Thyroid gland (tissue), 4 donors: ENCODE results near the gene AATF. TPM values are rescaled to one million over a fixed set of nuclear protein-coding genes. Genes with fewer than 3 reads are reported as not detected.

Experiments used
- DNase-seq, 2 donors: peaks; one replicate each; pipeline ENCODE4 v3.0.0-alpha.2; 2019
- H3K27ac ChIP-seq, 3 donors: fragments of 200-600 bp; sonication (generic); 1 replicate in 2 of 3; 2 replicates in 1 of 3; pipeline ENCODE4 v1.5.1; 2016 to 2019; ENCODE audit warnings: mild to moderate bottlenecking in 1 of 3, moderate library complexity in 1 of 3
- H3K27me3 ChIP-seq: fragments of 200-600 bp; sonication (generic); one replicate; pipeline ENCODE4 v1.5.1; 2019
- H3K36me3 ChIP-seq, 2 donors: fragments of 200-600 bp; sonication (generic); one replicate each; pipeline ENCODE4 v1.5.1; 2016 to 2019
- H3K4me1 ChIP-seq, 2 donors: fragments of 200-600 bp; sonication (generic); one replicate each; pipeline ENCODE4 v1.5.1; 2017 to 2019
- H3K4me3 ChIP-seq, 3 donors: fragments of 200-600 bp; sonication (generic); replicated peaks in 1 of 3; 1 replicate in 2 of 3; 2 replicates in 1 of 3; pipeline ENCODE4 v1.5.1; 2016; ENCODE audit warnings: mild to moderate bottlenecking in 1 of 3
- H3K9me3 ChIP-seq: fragments of 200-600 bp; sonication (generic); one replicate; pipeline ENCODE4 v1.5.1; 2017
- POLR2A ChIP-seq, 2 donors: fragments of 450-650 bp; IDR thresholded peaks; one replicate each; pipeline ENCODE4 v1.6.1; 2017; ENCODE audit warnings: antibody characterized with exemption in 2 of 2, mild to moderate bottlenecking in 2 of 2, moderate library complexity in 1 of 2
- WGBS, 2 donors: methylation state at CpG; one replicate each; pipeline ENCODE4 v1.1.5; 2017; 5-methylcytosine and 5-hydroxymethylcytosine counted together
- intact Hi-C: fragments of 100-400 bp; cut with DNase I; formaldehyde crosslinking; loops from one replicate; pipeline ENCODE4 v1.15.1; 2023
- total RNA-seq, 4 donors: library from RNA; depleted of rRNA; stranded (reverse); fragments of >200 nt; gene quantifications; one replicate each; pipeline ENCODE4 v1.2.3, GENCODE V29; 2016
- TF ChIP-seq, protein P1 (sequence below), 6 experiments: fragments of 200-600 bp in 3 of 6; fragments of 450-650 bp in 3 of 6; sonication (generic) in 3 of 6; IDR thresholded peaks; one replicate each; pipeline ENCODE4 v1.5.1; 2016 to 2019; ENCODE audit warnings: antibody characterized with exemption in 6 of 6, mild to moderate bottlenecking in 2 of 6, inconsistent platforms in 1 of 6, moderate library complexity in 1 of 6

Gene AATF
- total RNA-seq, 4 donors from 2014 or later, result 28.5 to 38.9 (median 32.4) TPM

DNA sequence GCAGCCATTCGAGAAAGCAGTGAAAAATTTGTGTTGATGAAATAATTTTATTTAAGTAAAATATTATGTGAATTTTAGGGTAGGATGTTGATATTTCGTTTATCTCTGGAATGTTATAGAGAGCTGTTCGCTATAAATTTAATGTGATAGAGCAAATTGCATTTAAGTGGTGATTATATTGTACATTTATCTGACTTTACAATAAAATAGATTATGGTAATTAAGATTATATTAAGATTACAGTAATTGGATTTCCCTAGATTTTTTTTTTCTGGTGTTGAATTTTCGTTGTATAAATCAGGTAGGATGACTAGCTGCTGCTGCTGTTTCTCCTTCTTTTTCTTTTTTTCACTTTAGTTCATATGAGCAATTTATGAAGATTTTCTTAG is 71.0 kb downstream of the AATF start:
- Histone ChIP-seq H3K4me3 (no peak overlapping the region), H3K4me1 (no peaks in the 10 kb centered on the region), H3K27me3 (no peaks in the 10 kb centered on the region), H3K36me3 (peaks cover 0 to 4% of the 10 kb centered on the region in 2 donors), H3K27ac (no peak overlapping the region), H3K9me3 (no peaks in the 10 kb centered on the region)
- DNase-seq, result no peak
- 96% methylated on average over 4 of the region's 4 CpGs for WGBS, 2 donors
- TF ChIP-seq, protein P1, sequence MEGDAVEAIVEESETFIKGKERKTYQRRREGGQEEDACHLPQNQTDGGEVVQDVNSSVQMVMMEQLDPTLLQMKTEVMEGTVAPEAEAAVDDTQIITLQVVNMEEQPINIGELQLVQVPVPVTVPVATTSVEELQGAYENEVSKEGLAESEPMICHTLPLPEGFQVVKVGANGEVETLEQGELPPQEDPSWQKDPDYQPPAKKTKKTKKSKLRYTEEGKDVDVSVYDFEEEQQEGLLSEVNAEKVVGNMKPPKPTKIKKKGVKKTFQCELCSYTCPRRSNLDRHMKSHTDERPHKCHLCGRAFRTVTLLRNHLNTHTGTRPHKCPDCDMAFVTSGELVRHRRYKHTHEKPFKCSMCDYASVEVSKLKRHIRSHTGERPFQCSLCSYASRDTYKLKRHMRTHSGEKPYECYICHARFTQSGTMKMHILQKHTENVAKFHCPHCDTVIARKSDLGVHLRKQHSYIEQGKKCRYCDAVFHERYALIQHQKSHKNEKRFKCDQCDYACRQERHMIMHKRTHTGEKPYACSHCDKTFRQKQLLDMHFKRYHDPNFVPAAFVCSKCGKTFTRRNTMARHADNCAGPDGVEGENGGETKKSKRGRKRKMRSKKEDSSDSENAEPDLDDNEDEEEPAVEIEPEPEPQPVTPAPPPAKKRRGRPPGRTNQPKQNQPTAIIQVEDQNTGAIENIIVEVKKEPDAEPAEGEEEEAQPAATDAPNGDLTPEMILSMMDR (IDR thresholded peaks at IDR 0.05), result no peak
- TF ChIP-seq POLR2A (IDR thresholded peaks at IDR 0.05), result no peak
- intact Hi-C loops, result no loop called here

DNA sequence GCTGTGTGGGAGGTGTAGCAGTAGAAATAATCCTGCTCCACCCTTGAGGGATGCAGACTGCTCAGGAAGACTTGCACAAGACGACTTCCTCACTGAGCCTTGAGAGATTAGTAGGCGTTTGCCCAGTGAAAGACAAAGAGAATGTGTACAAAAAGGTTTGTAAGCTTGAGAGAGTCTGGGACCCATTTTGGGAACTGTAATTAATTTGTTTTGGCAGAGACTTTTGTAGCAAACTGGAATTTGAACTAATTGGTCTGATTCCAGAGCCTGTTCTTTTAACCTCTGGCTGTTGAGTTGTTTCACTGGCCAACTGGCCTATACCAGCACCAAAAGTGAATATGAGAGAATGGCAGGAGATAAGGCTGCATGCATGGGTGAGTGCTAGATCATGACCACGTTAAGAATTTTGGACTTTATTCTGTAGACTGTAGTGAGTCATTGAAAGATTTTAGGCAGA is 75.5 kb downstream of the AATF start:
- WGBS, 2 donors, result 51 to 63% methylated on average over 3 of the region's 3 CpGs
- H3K36me3 ChIP-seq, result peaks cover 0 to 3% of the 10 kb centered on the region in 2 donors
- no peaks in the 10 kb centered on the region for H3K4me1 ChIP-seq
- H3K27ac ChIP-seq, result no peak overlapping the region
- no peak for DNase-seq
- no peaks in the 10 kb centered on the region for H3K9me3 ChIP-seq
- no peaks in the 10 kb centered on the region for H3K27me3 ChIP-seq
- no peak overlapping the region for H3K4me3 ChIP-seq
- intact Hi-C loops, result no loop called here
- TF ChIP-seq POLR2A (IDR thresholded peaks at IDR 0.05), result no peak

DNA sequence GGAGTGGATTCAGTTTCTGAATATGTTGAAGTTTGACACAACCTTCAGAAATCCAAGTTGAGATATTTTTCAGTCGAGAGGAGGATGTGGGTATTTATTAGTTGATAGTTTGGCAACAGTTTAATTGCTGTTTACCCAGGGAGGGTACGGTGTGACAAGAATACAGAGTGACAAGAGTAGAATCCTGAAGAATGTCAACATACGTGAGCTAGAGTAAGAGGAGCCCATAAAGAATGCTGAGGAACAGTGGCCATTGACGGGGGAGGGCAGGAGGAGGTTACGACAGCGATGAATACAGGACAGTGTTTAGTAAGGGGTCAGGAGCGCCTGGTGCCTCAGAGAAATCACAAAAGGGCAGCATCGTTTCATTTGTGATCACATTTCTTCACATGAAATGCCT is 76.5 kb downstream of the AATF start:
- TF ChIP-seq, protein P1 (IDR thresholded peaks at IDR 0.05), result no peak
- no peak for TF ChIP-seq POLR2A (IDR thresholded peaks at IDR 0.05)
- Histone ChIP-seq H3K27me3 (no peaks in the 10 kb centered on the region), H3K27ac (no peak overlapping the region), H3K4me1 (no peaks in the 10 kb centered on the region), H3K9me3 (no peaks in the 10 kb centered on the region), H3K36me3 (peaks cover 0 to 3% of the 10 kb centered on the region in 2 donors), H3K4me3 (no peak overlapping the region)
- no peak for DNase-seq
- WGBS, 2 donors, result 87 to 88% methylated on average over 8 of the region's 8 CpGs
- intact Hi-C loops, result no loop called here

DNA sequence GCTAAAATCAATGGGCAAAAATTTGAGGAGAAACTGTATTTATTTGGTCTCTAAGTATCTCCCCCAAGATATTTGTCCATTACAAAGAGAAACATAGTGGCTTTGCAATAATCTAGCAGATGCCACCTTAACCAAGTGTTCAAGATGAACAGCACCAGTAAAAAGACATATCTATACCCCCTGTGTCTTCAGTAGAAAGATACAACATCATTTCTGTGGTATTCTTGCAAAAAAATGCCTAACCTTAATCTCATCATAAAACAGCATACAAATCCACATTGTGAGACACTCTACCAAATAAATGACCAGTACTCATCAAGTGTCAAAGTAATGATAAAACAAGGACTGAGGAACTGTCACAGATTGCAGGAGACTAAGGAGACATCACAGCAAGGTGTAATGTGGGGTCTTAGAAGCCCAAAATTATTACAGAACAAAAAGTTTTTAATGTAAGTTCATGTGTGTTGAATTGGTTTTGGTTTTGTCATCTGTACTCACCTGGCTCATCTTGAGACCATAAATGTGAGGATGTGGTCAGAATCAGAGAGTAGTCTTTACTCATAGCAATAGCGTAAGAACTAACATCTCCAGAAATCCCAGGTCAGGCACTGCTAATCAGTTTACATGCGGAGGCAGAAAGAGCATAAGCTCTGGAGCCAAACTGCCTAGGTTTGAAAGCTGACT is 77.2 kb downstream of the AATF start:
- no peaks in the 10 kb centered on the region for H3K4me1 ChIP-seq
- DNase-seq, result no peak
- WGBS, 2 donors, result 91 to 97% methylated on average over 2 of the region's 2 CpGs

DNA sequence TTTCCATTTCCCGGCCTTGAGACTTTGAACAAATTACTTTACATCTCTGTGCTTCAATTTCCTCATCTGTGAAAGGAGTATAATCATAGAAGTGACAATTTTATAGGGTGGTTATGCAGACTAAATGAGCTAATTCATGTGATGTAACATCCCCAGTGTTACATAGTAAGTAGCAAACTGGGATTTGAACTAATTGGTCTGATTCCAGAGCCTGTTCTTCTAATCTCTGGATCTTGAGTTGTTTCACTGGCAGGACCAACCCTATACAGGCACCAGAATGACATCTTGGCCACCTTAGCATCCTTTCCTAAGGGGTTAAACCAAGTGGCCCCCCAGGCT is 77.7 kb downstream of the AATF start:
- Histone ChIP-seq H3K9me3 (no peaks in the 10 kb centered on the region), H3K4me1 (no peaks in the 10 kb centered on the region), H3K27me3 (no peaks in the 10 kb centered on the region), H3K36me3 (peaks cover 0 to 4% of the 10 kb centered on the region in 2 donors), H3K4me3 (no peak overlapping the region), H3K27ac (no peak overlapping the region)
- no peak for DNase-seq
- TF ChIP-seq, protein P1 (IDR thresholded peaks at IDR 0.05), result no peak
- TF ChIP-seq POLR2A (IDR thresholded peaks at IDR 0.05), result no peak
- intact Hi-C loops, result no loop called here
- 88 to 96% methylated on average over 1 of the region's 1 CpG for WGBS, 2 donors

More for the DNA sequence above, 77.2 kb downstream of the AATF start:
- Histone ChIP-seq H3K4me3 (no peak overlapping the region), H3K27ac (no peak overlapping the region), H3K27me3 (no peaks in the 10 kb centered on the region), H3K36me3 (peaks cover 0 to 3% of the 10 kb centered on the region in 2 donors), H3K9me3 (no peaks in the 10 kb centered on the region)
- intact Hi-C loops, result no loop called here
- TF ChIP-seq POLR2A (IDR thresholded peaks at IDR 0.05), result no peak
- TF ChIP-seq, protein P1 (IDR thresholded peaks at IDR 0.05), result no peak
